Spleen (tissue), 7 donors: ENCODE measurements around the gene FSCN2.
A peak's percentile ranks its signal among the peaks of the same experiment; 100 is the strongest.

Source experiments
- CTCF ChIP-seq, 11 experiments: fragments of 200-600 bp in 7 of 11; fragments of 450-650 bp in 4 of 11; sonication (generic) in 4 of 11; IDR thresholded peaks in 8 of 11; conservative IDR thresholded peaks in 3 of 11; 1 replicate in 7 of 11; 2 replicates in 4 of 11; pipeline versions ENCODE4 v1.4.0 to v1.8.0; 2016 to 2021; ENCODE audit warnings: antibody characterized with exemption in 11 of 11, inconsistent platforms in 4 of 11, mild to moderate bottlenecking in 1 of 11
- POLR2A ChIP-seq, 3 donors: fragments of 450-650 bp; IDR thresholded peaks; one replicate each; pipeline ENCODE4 v1.5.1; 2017; ENCODE audit warnings: antibody characterized with exemption in 3 of 3, mild to moderate bottlenecking in 1 of 3
- POLR2AphosphoS5 ChIP-seq, 3 donors: sonication (generic); formaldehyde crosslinking; IDR thresholded peaks; one replicate each; pipeline ENCODE4 v1.5.1; 2017; ENCODE audit warnings: antibody characterized with exemption in 3 of 3
- donor health status: DM: no; HTN: no; CAD: no; lungs with moderate emphysema.
- donor health status: DM: no; HTN: no; CAD: no.
- donor health status: DM: no; HTN: no; CAD: no.

- no peak for TF ChIP-seq CTCF (IDR thresholded peaks at IDR 0.05 in 8 of 11, conservative IDR thresholded peaks at IDR 0.05 in 3 of 11)
- TF ChIP-seq POLR2A (IDR thresholded peaks at IDR 0.05): peak in 1 of 3 donors; percentile 45
- peak; percentile 80 to 91 (median 89) for TF ChIP-seq POLR2AphosphoS5 (IDR thresholded peaks at IDR 0.05)
Observed at GRCh38 chr17:81487487-81488275, 40.5 kb upstream of the FSCN2 start.
